Heart right ventricle (tissue), 16 donors: Measurements from ENCODE around the gene BCDIN3D. TPM values are rescaled to one million over a fixed set of nuclear protein-coding genes. Genes with fewer than 3 reads are reported as not detected.

Experiments
- ATAC-seq, 8 donors: fragments of 200-7000 bp; cut with Tn5 transposase; one replicate each; pipeline ENCODE4 v1.9.1; 2020; ENCODE audit warnings: mild to moderate bottlenecking in 8 of 8, moderate library complexity in 8 of 8, moderate number of reproducible peaks in 1 of 8
- DNase-seq, 2 donors: peaks; one replicate each; pipeline ENCODE4 v3.0.0-alpha.2; 2020
- H3K27ac ChIP-seq, 10 donors: fragments of 200-600 bp; sonication (generic) in 2 of 10; one replicate each; pipeline versions ENCODE4 v1.5.0 to v1.8.0; 2020 to 2022; ENCODE audit warnings: mild to moderate bottlenecking in 3 of 10
- H3K27me3 ChIP-seq, 7 donors: fragments of 200-600 bp; one replicate each; pipeline ENCODE4 v1.8.0; 2021 to 2022; ENCODE audit warnings: mild to moderate bottlenecking in 2 of 7
- H3K36me3 ChIP-seq, 9 donors: fragments of 200-600 bp; sonication (generic) in 1 of 9; one replicate each; pipeline versions ENCODE4 v1.5.0 to v1.8.0; 2020 to 2022; ENCODE audit warnings: mild to moderate bottlenecking in 2 of 9
- H3K4me1 ChIP-seq, 9 donors: fragments of 200-600 bp; sonication (generic) in 1 of 9; one replicate each; pipeline versions ENCODE4 v1.5.0 to v1.8.0; 2020 to 2022; ENCODE audit warnings: mild to moderate bottlenecking in 4 of 9
- H3K4me3 ChIP-seq, 10 donors: fragments of 200-600 bp; sonication (generic) in 2 of 10; one replicate each; pipeline versions ENCODE4 v1.5.0 to v1.8.0; 2020 to 2022; ENCODE audit warnings: mild to moderate bottlenecking in 7 of 10, moderate library complexity in 2 of 10
- H3K9me3 ChIP-seq, 11 donors: fragments of 200-600 bp in 10 of 11; sonication (generic) in 2 of 11; one replicate each; pipeline versions ENCODE4 v1.5.0 to v1.8.0; 2013 to 2022; ENCODE audit warnings: mild to moderate bottlenecking in 2 of 11, control low read depth in 1 of 11, moderate library complexity in 1 of 11
- WGBS, 2 donors: extraction: QIAGEN DNeasy Blood & Tissue Kit; methylation state at CpG; one replicate each; pipeline ENCODE4 v1.1.7; 2013; ENCODE audit warnings: inconsistent platforms in 1 of 2; 5-methylcytosine and 5-hydroxymethylcytosine counted together
- intact Hi-C, 10 donors: fragments of 100-400 bp; cut with DNase I; formaldehyde crosslinking; loops; one replicate each; pipeline versions ENCODE4 v1.11.1 to v1.14.2; 2022
- polyA plus RNA-seq, 2 donors: library from polyadenylated mRNA; stranded (reverse); fragments of 200-250 nt; gene quantifications; one replicate each; pipeline ENCODE4 v1.2.3, GENCODE V29; 2013
- total RNA-seq, 10 donors: library from RNA; stranded (reverse); fragmentation: NEBNext Ultra II Directional in 3 of 10; extraction: Animal tissue kit (Norgen Biotek cat#: 25700) in 3 of 10; gene quantifications; one replicate each; pipeline versions ENCODE4 v1.2.1 to v1.2.4, GENCODE V29; 2021 to 2023
- TF ChIP-seq, protein P1 (sequence below), 9 donors: fragments of 200-600 bp; sonication (generic) in 2 of 9; IDR thresholded peaks; one replicate each; pipeline versions ENCODE4 v1.5.0 to v1.8.0; 2021 to 2022; ENCODE audit warnings: antibody characterized with exemption in 9 of 9, mild to moderate bottlenecking in 5 of 9, moderate library complexity in 1 of 9
- donor health status: Arrhythmogenic right ventricular cardiomyopathy.
- donor health status: ischemic (EF 13 %, LVEDD 7.1; RV severe dilation, severe dysfunction).
- donor health status: healthy with polysubstance abuse.
- donor health status: DM: no; HTN: yes; CAD: no.
- donor health status: DM: no; HTN: no; CAD: no.
- donor health status: ischemic (EF 25% LVEDD 6.9; RV normal size, moderate dysfunction).
- donor health status: ischemic (EF 25% LVEDD 5.7; RV mildly dilated, moderate dysfunction).
- donor health status: healthy.
- donor health status: DM: yes; HTN: yes; CAD: no.
- donor health status: Ischemic cardiomyopathy.
- donor health status: ischemic (EF 35%, LVEDD 5.7; RV mildly dilated, moderate dysfunction).
- donor health status: nonischemic (EF 11% LVEDD 7.7; RV severe dilation, severe dysfunction).
- donor health status: DM: yes; HTN: yes; CAD: no.
- donor health status: PGD.
- donor health status: ischemic (EF 29% LVEDD 5.4; RV normal size, mild dysfunction).
- donor health status: nonischemic (EF 23%, LVEDD 6.1; RV moderate dilation, normal function).

Gene BCDIN3D
- total and polyA plus RNA-seq, 12 donors, result 1.1 to 3.9 (median 2.1) TPM

DNA sequence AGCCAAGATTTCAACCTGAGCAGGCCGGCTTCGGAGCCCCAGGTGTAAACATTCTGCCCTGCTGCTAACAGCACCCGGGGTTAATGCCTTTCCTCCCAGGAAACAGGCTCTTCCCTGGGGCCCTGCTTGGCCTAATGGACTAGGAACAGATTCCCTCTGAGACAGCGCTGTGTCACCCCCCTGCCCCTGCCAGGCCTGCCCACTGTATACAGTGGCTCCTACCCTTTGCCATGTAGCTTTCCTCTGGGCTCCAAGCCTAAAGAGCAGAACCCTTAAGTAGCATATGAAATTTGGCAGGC is 28.3 kb upstream of the BCDIN3D start:
- Histone ChIP-seq H3K9me3 (no peaks in the 10 kb centered on the region), H3K27me3 (peaks cover 0 to 5% (median 0%) of the 10 kb centered on the region in 7 donors), H3K27ac (no peak overlapping the region), H3K36me3 (no peaks in the 10 kb centered on the region), H3K4me1 (peaks cover 22 to 52% (median 32%) of the 10 kb centered on the region in 9 donors), H3K4me3 (no peak overlapping the region)
- ATAC-seq (no peak), DNase-seq (no peak)
- TF ChIP-seq, protein P1, sequence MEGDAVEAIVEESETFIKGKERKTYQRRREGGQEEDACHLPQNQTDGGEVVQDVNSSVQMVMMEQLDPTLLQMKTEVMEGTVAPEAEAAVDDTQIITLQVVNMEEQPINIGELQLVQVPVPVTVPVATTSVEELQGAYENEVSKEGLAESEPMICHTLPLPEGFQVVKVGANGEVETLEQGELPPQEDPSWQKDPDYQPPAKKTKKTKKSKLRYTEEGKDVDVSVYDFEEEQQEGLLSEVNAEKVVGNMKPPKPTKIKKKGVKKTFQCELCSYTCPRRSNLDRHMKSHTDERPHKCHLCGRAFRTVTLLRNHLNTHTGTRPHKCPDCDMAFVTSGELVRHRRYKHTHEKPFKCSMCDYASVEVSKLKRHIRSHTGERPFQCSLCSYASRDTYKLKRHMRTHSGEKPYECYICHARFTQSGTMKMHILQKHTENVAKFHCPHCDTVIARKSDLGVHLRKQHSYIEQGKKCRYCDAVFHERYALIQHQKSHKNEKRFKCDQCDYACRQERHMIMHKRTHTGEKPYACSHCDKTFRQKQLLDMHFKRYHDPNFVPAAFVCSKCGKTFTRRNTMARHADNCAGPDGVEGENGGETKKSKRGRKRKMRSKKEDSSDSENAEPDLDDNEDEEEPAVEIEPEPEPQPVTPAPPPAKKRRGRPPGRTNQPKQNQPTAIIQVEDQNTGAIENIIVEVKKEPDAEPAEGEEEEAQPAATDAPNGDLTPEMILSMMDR (IDR thresholded peaks at IDR 0.05), result no peak
- intact Hi-C loops, result no loop called here
- 85 to 93% methylated on average over 4 of the region's 4 CpGs for WGBS, 2 donors

DNA sequence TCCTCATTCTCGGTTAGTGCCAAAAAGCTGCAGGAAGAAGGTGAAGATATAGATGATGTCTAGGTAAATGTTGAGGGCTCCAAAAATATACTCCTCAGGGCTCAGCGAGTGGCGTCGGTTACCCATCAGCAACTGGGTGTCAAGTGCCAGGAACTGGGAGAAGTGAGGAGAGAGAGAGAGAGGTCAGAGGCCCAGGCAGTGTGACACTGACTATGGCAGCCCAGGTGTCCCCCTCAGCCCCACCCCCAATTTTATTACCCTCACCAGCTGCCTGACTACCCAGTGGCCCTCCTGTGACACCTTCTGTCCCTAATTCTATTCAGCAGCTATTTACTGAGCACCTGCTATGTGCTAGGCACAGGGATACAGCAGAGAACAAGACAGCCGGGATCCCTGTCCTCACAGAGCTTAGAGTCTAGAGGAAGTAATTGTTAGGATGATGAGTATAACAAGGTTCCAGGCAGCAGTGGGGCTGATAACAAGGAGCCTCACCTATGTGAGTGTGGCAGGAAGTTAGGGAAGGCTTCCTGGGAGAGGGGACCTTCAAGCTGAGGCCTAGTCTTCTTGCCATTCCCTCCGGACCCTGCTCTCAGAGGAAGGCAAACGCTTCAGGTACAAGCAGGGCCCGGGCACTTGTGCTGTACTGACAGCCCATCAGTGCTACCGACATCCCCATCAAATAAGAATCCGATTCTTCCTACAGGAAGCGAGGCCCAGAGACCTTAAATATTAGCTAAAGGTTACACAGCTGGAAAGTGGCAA is 27.8 kb upstream of the BCDIN3D start:
- H3K9me3 ChIP-seq, result no peaks in the 10 kb centered on the region
- ATAC-seq, result no peak
- H3K4me1 ChIP-seq, result peaks cover 22 to 52% (median 32%) of the 10 kb centered on the region in 9 donors
- no peaks in the 10 kb centered on the region for H3K36me3 ChIP-seq
- TF ChIP-seq, protein P1 (IDR thresholded peaks at IDR 0.05), result no peak
- 77 to 90% methylated on average over 11 of the region's 11 CpGs for WGBS, 2 donors
- no peak overlapping the region for H3K4me3 ChIP-seq
- intact Hi-C loops, result no loop called here
- H3K27me3 ChIP-seq, result peaks cover 0 to 6% (median 5%) of the 10 kb centered on the region in 7 donors
- no peak for DNase-seq
- peak overlapping the region in 1 of 10 donors; percentile 85 for H3K27ac ChIP-seq

DNA sequence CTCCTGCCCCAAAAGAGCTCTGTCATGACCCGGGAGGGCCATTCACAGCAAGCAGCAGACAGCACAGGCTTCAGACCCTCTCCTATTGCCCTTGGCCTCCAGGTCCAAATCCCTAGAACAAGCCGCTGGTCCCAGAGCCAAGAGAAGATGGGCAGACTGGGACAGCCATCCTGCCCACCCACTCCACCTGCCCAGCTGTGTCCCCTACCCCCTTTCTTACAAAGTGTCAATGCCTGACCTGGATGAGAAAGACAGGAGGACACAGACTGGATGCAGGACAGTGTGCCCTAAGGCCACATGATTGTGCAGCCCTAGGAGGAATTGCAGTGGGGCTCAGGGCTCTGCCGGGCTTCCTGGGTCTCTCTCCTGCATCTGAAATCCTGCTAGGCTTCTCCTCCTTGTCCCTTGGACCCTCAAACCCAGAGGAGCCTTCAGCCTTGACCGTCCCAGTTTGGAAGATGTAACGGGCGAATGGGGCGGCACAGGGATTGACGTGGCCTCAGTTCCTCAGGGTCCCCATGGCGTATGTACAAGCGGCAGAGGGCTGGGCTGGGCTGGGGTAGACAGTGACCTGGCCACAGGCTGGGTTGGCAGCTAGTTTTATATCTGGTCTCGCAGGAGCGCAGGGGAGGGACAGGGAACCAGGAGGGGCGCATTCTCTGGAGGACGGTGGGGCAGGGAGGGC is 27.1 kb upstream of the BCDIN3D start:
- DNase-seq (no peak), ATAC-seq (peak in 1 of 8 donors; percentile 4)

More for the DNA sequence above, 27.1 kb upstream of the BCDIN3D start:
- 84 to 91% methylated on average over 14 of the region's 14 CpGs for WGBS, 2 donors
- TF ChIP-seq, protein P1 (IDR thresholded peaks at IDR 0.05), result no peak
- H3K36me3 ChIP-seq, result no peaks in the 10 kb centered on the region
- H3K4me1 ChIP-seq, result peaks cover 22 to 52% (median 32%) of the 10 kb centered on the region in 9 donors
- no peak overlapping the region for H3K4me3 ChIP-seq
- H3K9me3 ChIP-seq, result no peaks in the 10 kb centered on the region
- intact Hi-C loops, result loop anchor here (2.0 to 10.0 kb wide), 10 partner anchors 72 to 202 kb away; partner anchors contain the start of genes ASIC1 (in 8 of the 10) and AQP2 (in 1 of the 10)
- peaks cover 0 to 13% (median 6%) of the 10 kb centered on the region in 7 donors for H3K27me3 ChIP-seq
- H3K27ac ChIP-seq, result peak overlapping the region in 9 of 10 donors; percentile 46 to 85 (median 72)
